Measurements from ENCODE around the gene IFI27L1. TPM values are rescaled to one million over a fixed set of nuclear protein-coding genes. Genes with fewer than 3 reads are reported as not detected.
A peak's percentile ranks its signal among the peaks of the same experiment; 100 is the strongest.

The IFI27L1 gene
- total RNA-seq = 5.0 TPM

GRCh38 chr14:94080621-94081385 is at the start of gene IFI27L1, which contains the start of gene DDX24:
IFI27L1 (plus strand) TSS chr14:94081310; CDS start chr14:94096938, 15,628 bp downstream.
DDX24 (minus strand) TSS chr14:94081202; CDS start chr14:94079742, 1,460 bp downstream.
- DNase-seq = peak; percentile 98

DNA sequence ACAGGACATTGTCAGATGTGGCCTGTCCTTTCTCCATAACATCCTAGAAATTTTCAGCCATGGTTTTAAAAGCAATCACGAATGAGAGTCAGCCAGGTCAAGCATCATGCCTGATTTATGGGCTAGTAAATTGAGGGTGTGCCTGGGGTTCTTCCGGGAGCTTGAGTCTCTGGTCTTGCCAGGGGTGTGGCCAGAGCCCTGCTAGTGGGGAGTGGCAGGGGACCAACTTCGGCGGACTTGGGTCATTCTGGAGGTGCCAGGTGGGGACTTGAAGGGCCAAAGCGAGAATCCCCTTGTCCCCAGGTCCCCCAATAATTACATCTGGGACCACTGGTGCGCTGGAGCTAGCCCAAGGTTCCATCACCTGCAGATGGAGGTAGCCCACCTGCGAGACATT is 49.2 kb upstream of the IFI27L1 start:
- DNase-seq = no peak

GRCh38 chr14:94034886-94035285 is 46.2 kb upstream of the IFI27L1 start:
- DNase-seq = no peak

- DNase-seq = peak; percentile 77
These were observed 44.6 kb upstream of the IFI27L1 start for GRCh38 chr14:94036313-94037167.

DNA sequence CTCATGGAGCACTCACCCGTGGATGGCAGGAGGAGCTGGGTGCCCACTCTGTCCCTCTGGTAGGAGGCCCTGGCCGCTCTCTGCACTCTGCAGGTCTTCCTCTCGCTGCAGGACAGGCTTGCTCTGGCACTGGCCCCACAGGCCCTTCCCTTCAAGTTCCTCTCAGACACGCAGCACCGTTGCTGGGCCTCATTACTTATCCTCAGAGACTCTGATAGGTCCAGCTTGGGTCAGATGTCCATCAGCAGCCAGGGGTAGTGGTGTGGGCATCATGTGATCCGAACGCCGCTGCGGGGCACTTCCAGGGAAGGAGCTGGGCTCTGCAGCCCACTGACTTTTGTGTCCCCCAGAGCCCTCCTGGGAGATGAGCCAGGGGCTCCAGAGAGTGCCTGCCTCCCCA is 43.2 kb upstream of the IFI27L1 start:
- DNase-seq = no peak

DNA sequence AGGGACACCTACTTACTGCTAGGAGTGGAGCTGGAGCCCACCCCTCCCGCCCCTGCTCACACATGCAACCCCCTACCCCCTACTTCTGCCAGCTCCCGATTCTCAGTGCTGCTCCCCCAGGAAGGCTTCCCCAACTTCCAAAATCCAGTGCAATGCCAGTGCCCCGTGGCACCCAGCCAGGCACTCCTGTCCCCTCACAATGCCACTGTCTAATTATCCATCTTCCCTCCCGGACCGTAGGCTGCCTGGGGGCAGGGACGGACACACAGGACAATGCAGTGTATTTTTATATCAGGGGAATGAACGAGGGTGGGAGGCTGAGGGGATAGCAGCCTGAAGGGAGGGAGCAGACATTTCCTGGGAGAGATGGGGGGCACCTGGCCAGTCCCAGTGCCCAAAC is 42.6 kb upstream of the IFI27L1 start:
- no peak for DNase-seq

- DNase-seq = no peak
These were observed 42.0 kb upstream of the IFI27L1 start for GRCh38 chr14:94038921-94039629.

DNA sequence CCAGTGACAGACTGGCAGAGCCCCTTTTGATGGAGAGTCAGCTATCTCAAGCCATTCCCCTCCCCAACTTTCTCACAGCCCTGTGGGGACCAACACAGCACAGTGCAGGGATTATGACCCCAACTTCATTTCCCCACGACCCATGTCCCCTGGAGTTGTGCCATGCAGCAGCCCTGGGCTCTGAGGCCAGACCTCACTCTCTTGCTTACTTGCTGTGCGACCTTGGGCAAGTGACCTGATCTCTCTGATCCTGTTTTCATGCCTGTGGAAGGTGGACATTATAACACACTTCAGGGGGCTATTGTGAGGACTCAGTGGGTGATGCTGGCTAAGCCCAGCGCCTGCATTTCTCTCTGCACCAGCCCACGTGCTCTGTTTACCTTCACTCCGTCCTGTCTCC is 40.9 kb upstream of the IFI27L1 start:
- DNase-seq = no peak

- DNase-seq = no peak
These were observed 40.3 kb upstream of the IFI27L1 start for GRCh38 chr14:94040796-94041195.

DNA sequence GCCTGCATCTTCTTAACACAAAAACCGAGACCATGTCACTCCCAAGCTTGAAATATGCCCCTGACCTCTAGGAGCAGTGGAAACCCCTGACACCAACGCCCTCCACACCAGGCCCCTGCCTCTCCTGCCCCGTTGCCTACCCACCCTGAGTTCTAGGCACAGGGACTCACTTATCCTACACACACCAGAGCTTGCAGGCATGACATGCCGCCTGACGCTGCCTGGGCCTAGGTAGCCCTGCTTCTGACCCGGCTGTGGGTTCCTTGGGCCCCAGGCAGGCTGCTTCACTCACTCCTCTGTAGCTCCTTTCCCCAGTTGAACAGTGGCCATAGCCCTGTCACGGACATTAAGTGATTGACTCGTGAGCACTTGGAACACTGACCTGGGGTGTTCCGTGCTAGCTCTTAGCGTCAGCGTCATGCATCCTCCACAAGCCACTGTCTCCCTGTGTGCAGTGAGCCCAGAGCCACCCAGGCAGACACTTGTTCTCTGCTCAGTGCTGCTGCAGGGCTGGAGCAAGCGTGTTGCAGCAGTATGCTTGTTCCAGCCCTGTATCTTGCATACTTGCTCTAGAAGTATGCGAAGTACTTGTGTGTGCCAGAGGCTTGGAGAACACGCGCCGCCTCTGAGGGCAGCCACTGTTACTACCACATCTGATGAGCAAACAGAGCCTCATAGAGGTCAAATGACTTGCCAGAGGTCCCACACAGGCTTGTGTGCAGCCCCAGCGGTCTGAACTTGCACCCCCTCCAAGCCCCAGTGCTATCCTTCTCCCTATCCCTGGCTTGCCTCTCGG is 39.4 kb upstream of the IFI27L1 start:
- no peak for DNase-seq

GRCh38 chr14:94042433-94043091 is 38.5 kb upstream of the IFI27L1 start:
- DNase-seq = no peak

- DNase-seq = peak; percentile 28
These were observed 37.9 kb upstream of the IFI27L1 start for GRCh38 chr14:94043111-94043755.

GRCh38 chr14:94043756-94044475 is 37.2 kb upstream of the IFI27L1 start:
- DNase-seq = no peak

GRCh38 chr14:94044476-94045091 is 36.5 kb upstream of the IFI27L1 start:
- DNase-seq = no peak

GRCh38 chr14:94045101-94045500 is 36.0 kb upstream of the IFI27L1 start:
- no peak for DNase-seq

- DNase-seq = no peak
These were observed 35.4 kb upstream of the IFI27L1 start for GRCh38 chr14:94045563-94046345.

DNA sequence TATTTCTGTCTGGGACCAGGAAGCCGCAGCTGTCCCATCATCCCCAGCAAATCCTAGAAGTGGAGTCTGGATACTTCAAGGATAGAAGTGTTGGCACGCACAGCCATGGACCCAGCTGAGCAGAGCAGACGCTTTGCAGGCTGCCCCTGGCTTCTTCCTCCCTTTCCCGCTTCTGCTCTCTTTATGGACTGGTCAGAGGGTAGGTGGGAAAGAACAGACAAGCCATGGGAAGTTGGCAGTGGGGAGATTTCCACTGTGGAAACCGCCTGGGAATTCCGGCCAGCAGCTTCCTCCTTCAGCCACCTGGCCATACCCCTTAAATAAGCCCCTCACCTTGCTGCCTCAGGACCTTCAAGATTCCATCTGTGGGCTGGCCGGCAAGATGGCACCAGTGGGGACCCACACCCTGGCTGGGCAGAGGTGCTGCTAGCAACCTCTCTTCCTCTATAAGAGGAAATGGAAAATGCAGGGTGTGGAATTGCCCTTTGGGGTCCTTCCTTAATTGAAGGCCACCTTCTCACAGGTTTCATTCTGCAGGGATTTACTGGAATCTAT is 34.3 kb upstream of the IFI27L1 start:
- DNase-seq = no peak

- DNase-seq = no peak
These were observed 33.5 kb upstream of the IFI27L1 start for GRCh38 chr14:94047581-94047980.
